ENCODE measurements around the gene NKX3-2.

NKX3-2 gene

GRCh38 chr4:13530823-13531624, 13.3 kb downstream of the NKX3-2 start:
- no peak for DNase-seq

GRCh38 chr4:13529128-13529919, 15.0 kb downstream of the NKX3-2 start:
- DNase-seq: no peak

- no peak for DNase-seq
These were observed 15.5 kb downstream of the NKX3-2 start for GRCh38 chr4:13528821-13529127.

GRCh38 chr4:13527981-13528820, 16.1 kb downstream of the NKX3-2 start:
- no peak for DNase-seq

GRCh38 chr4:13527192-13527980, 16.9 kb downstream of the NKX3-2 start:
- DNase-seq: no peak

GRCh38 chr4:13526658-13527057, 17.6 kb downstream of the NKX3-2 start:
- DNase-seq: no peak

- DNase-seq: no peak
These were observed 18.6 kb downstream of the NKX3-2 start for GRCh38 chr4:13525606-13526281.

GRCh38 chr4:13524504-13525243, 19.6 kb downstream of the NKX3-2 start:
- DNase-seq: no peak

- no peak for DNase-seq
These were observed 20.5 kb downstream of the NKX3-2 start for GRCh38 chr4:13523591-13524503.

- no peak for DNase-seq
These were observed 21.2 kb downstream of the NKX3-2 start for GRCh38 chr4:13523105-13523477.

GRCh38 chr4:13522282-13523104, 21.8 kb downstream of the NKX3-2 start:
- DNase-seq: no peak

GRCh38 chr4:13521047-13521446, 23.3 kb downstream of the NKX3-2 start:
- no peak for DNase-seq

GRCh38 chr4:13516315-13516860, 27.9 kb downstream of the NKX3-2 start:
- DNase-seq: no peak

- DNase-seq: no peak
These were observed 29.0 kb downstream of the NKX3-2 start for GRCh38 chr4:13515268-13515667.

GRCh38 chr4:13514722-13515121, 29.6 kb downstream of the NKX3-2 start:
- DNase-seq: no peak

GRCh38 chr4:13511101-13511500, 33.2 kb downstream of the NKX3-2 start:
- DNase-seq: no peak

- no peak for DNase-seq
These were observed 34.9 kb downstream of the NKX3-2 start for GRCh38 chr4:13509442-13509841.

GRCh38 chr4:13504374-13504773, 39.9 kb downstream of the NKX3-2 start:
- DNase-seq: no peak

GRCh38 chr4:13498469-13498868, 45.8 kb downstream of the NKX3-2 start:
- no peak for DNase-seq

Measured in NCI-H2029 (cell line).